RWPE1 (cell line): ENCODE data around the gene SH2D3C.

Experiments used
- CTCF ChIA-PET: fragments of 350-600 bp; sonication (Branson Sonifier 250); formaldehyde crosslinking; extraction: SDS; loops from one replicate; lab custom pipeline; 2021; lab: Yijun Ruan, JAX
- POLR2A ChIA-PET: fragments of 400-600 bp; formaldehyde crosslinking; extraction: SDS; loops from one replicate; lab custom pipeline; 2020; ENCODE audit warnings: antibody characterized with exemption; ENCODE audit not compliant: low non-redundant PET; lab: Yijun Ruan, JAX
- DNase-seq: peaks from one replicate; pipeline ENCODE4 v3.0.0; 2012; ENCODE audit warnings: low spot score
- H3K27ac ChIP-seq: fragments of 450-650 bp; 2 replicates; pipeline ENCODE4 v1.5.1; 2017
- CTCF ChIP-seq: fragments of 450-650 bp; conservative IDR thresholded peaks from 2 replicates; pipeline ENCODE4 v1.5.1; 2017; ENCODE audit warnings: low read depth, mild to moderate bottlenecking

Gene SH2D3C

GRCh38 chr9:127730799-127731410 lies 47.6 kb downstream of the SH2D3C start:
- ChIA-PET CTCF (interaction anchor here (0.8 to 1.5 kb wide), 3 partner anchors 141 to 190 kb away, joined by 3 to 5 read pairs (median 4); no protein-coding TSS in a partner anchor), POLR2A (interaction anchor here (0.7 kb wide), 1 partner anchor 16 kb away, joined by 4 read pairs; no protein-coding TSS in a partner anchor)
- DNase-seq: no peak
- no peak for TF ChIP-seq CTCF
- H3K27ac ChIP-seq: peak overlapping the region; percentile 89

GRCh38 chr9:127730262-127730661 lies 48.2 kb downstream of the SH2D3C start:
- CTCF ChIA-PET: interaction anchor here (0.8 to 1.5 kb wide), 2 partner anchors 140 to 141 kb away, joined by 3 to 5 read pairs; no protein-coding TSS in a partner anchor
- POLR2A ChIA-PET: no interaction called here
- H3K27ac ChIP-seq: peak overlapping the region; percentile 89
- TF ChIP-seq CTCF: no peak
- DNase-seq: no peak

GRCh38 chr9:127729522-127730256 lies 48.8 kb downstream of the SH2D3C start:
- ChIA-PET CTCF (interaction anchor here (0.6 to 1.5 kb wide), 4 partner anchors 30 to 140 kb away, joined by 3 to 6 read pairs (median 4); no protein-coding TSS in a partner anchor), POLR2A (no interaction called here)
- no peak for TF ChIP-seq CTCF
- peak overlapping the region; percentile 89 for H3K27ac ChIP-seq
- DNase-seq: no peak

- no peak for TF ChIP-seq CTCF
- H3K27ac ChIP-seq: peak overlapping the region; percentile 89; the same call in 1 of the 2 replicates
- ChIA-PET POLR2A (interaction anchor here (0.6 kb wide), 1 partner anchor 129 kb away, joined by 3 read pairs; no protein-coding TSS in a partner anchor), CTCF (interaction anchor here (0.5 to 1.3 kb wide), 2 partner anchors 139 to 150 kb away, joined by 3 to 6 read pairs; no protein-coding TSS in a partner anchor)
- DNase-seq: no peak
Observed at GRCh38 chr9:127728808-127729207, 49.7 kb downstream of the SH2D3C start.

- ChIA-PET POLR2A (no interaction called here), CTCF (no interaction called here)
- no peak for TF ChIP-seq CTCF
- DNase-seq: no peak
- no peak overlapping the region; the same call in 1 of the 2 replicates for H3K27ac ChIP-seq
Observed at GRCh38 chr9:127726871-127727270, 51.6 kb downstream of the SH2D3C start.

- POLR2A ChIA-PET: interaction anchor here (0.6 kb wide), 1 partner anchor 27 kb away, joined by 5 read pairs; no protein-coding TSS in a partner anchor
- H3K27ac ChIP-seq: peak overlapping the region; percentile 95
- CTCF ChIA-PET: interaction anchor here (0.6 to 5.6 kb wide), 3 partner anchors 10 to 543 kb away, joined by 3 to 30 read pairs (median 3); partner anchors contain the start of gene TOR2A
- TF ChIP-seq CTCF: no peak
- no peak for DNase-seq
Observed at GRCh38 chr9:127724012-127724411, 54.5 kb downstream of the SH2D3C start.
